Nasal cavity respiratory epithelium epithelial cell of viscerocranial mucosa (primary cell): ENCODE measurements around the gene CHST12. TPM values are rescaled to one million over a fixed set of nuclear protein-coding genes. Genes with fewer than 3 reads are reported as not detected.

Experiments used
- total RNA-seq: library from RNA; depleted of rRNA; stranded (reverse); fragments of >200 nt; gene quantifications from 2 replicates; pipeline ENCODE4 v1.2.3, GENCODE V29; 2014

CHST12 gene
- total RNA-seq, result 0.34 and 6.1 TPM in 2 replicates

DNA sequence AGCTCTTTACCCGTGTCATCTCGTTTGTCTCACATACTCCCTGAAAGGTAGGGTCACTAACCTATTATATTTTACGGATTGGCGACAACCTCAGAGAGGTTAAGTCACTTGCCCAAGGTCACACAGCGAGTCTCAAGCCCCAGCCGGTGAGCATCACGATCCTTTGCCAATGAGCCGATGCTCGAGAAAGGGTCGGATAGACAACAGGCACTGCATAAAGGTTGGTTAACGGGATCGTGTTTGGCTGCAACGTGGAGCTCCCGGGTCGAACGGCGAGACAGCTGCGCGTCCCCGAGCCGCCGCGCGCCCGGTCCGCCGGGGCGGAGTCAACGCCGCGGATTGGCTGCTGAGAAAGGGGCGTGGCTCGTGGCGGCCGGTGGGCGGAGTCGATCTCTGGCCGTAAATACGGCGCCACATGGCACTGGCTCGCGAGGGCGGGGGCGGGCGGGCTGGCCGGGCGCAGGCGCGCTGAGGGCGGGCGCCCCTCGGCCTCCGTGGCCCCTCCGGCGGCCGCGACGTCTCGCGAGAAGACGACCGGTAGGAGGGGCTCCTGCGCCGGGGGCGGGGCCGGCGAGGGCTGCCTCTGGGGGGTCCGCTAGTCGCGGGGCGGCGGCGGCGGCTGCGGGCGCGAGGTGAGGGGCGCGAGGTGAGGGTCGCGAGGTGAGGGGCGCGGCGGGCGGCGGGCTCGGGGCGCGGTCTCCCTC lies at the start of gene CHST12:
Gene CHST12, plus strand, starts transcription at position 598 of the 704 bp plus-strand sequence. CDS start 29,029 bp downstream, outside the sequence.

GRCh38 chr7:2354186-2354938 lies 49.0 kb upstream of the CHST12 start, which contains the start of gene EIF3B:
EIF3B (plus strand) TSS chr7:2354827; CDS start chr7:2354922, 95 bp downstream.

DNA sequence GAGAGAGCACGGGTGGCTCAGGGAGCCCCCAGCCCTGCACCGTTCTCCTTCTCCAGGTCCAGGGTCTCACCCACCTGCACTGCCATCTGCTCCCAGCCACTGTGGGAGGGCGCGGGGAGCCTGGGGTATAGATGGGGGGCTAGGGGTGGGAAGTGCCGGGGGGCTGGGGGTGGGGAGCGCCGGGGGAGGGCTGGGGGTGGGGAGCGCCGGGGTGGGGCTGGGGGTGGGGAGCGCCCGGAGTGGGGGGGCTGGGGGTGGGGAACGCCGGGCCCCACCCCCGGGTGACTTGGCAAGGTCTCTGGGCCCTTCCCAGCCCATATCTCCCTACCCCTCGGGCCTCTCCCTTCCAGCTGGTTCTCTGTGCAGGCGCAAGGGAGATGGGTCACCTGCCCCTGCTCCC lies 72.9 kb downstream of the CHST12 start, which contains the start of gene GRIFIN:
Gene GRIFIN, minus strand, starts transcription at position 101 of the 400 bp plus-strand sequence. Its CDS starts 15 bp downstream, at position 86.

Other genes starting within 250 kb of the CHST12 start
- 48.4 and 49.6 TPM in 2 replicates for gene MAD1L1, start 170.7 kb upstream of the CHST12 start, total RNA-seq
- gene MRM2, start 161.4 kb upstream of the CHST12 start, total RNA-seq, result 26.3 and 28.9 TPM in 2 replicates
- gene NUDT1, start 161.4 kb upstream of the CHST12 start, total RNA-seq, result 4.4 and 7.9 TPM in 2 replicates
- gene SNX8, start 89.2 kb upstream of the CHST12 start, total RNA-seq, result 10.6 and 15.2 TPM in 2 replicates
- gene EIF3B, start 48.8 kb upstream of the CHST12 start, total RNA-seq, result 182 and 242 TPM in 2 replicates
- not detected in 2 replicates for gene GRIFIN, start 72.8 kb downstream of the CHST12 start, total RNA-seq
- gene LFNG, start 116.2 kb downstream of the CHST12 start, total RNA-seq, result 0.34 and 6.2 TPM in 2 replicates
- gene BRAT1, start 151.9 kb downstream of the CHST12 start, total RNA-seq, result 18.1 and 26.8 TPM in 2 replicates
- 6.2 and 13.4 TPM in 2 replicates for gene IQCE, start 155.4 kb downstream of the CHST12 start, total RNA-seq
- gene TTYH3, start 228.4 kb downstream of the CHST12 start, total RNA-seq, result 12.3 and 54.7 TPM in 2 replicates